Ovary (tissue), 3 donors: ENCODE data around the gene DEPDC4.

Experiments used
- CTCF ChIP-seq, 3 donors: fragments of 450-650 bp in 2 of 3; fragments of 200-600 bp in 1 of 3; IDR thresholded peaks; one replicate each; pipeline versions ENCODE4 v1.5.1 to v1.8.0; 2016 to 2022; ENCODE audit warnings: antibody characterized with exemption in 3 of 3, mild to moderate bottlenecking in 1 of 3
- POLR2A ChIP-seq: fragments of 450-650 bp; IDR thresholded peaks from one replicate; pipeline ENCODE4 v1.6.1; 2017; ENCODE audit warnings: antibody characterized with exemption, mild to moderate bottlenecking, moderate library complexity
- donor health status: DM: no; HTN: no; CAD: no.

- TF ChIP-seq CTCF (IDR thresholded peaks at IDR 0.05) = no peak
- no peak for TF ChIP-seq POLR2A
Observed at GRCh38 chr12:100303831-100304230, 37.0 kb upstream of the DEPDC4 start.
